Activated CD4-positive, alpha-beta memory T cell treated with anti-CD3 and anti-CD28 coated beads for 36 hours (primary cell): Measurements from ENCODE around the gene BBS2. TPM values are rescaled to one million over a fixed set of nuclear protein-coding genes. Genes with fewer than 3 reads are reported as not detected.

ENCODE experiments used
- CTCF ChIA-PET: fragments of 350-600 bp; sonication (Branson Sonifier 250); formaldehyde crosslinking; loops from one replicate; lab custom pipeline; 2021; ENCODE audit warnings: antibody characterized with exemption, inconsistent platforms; lab: Charles Lee
- POLR2A ChIA-PET: fragments of 350-600 bp; sonication (Branson Sonifier 250); formaldehyde crosslinking; loops from one replicate; lab custom pipeline; 2021; ENCODE audit warnings: antibody characterized with exemption; lab: Charles Lee
- DNase-seq: peaks from one replicate; pipeline ENCODE4 v3.0.0-alpha.2; 2020
- H3K27ac Mint-ChIP-seq: one replicate; pipeline ENCODE4 v1.8.0; 2021; ENCODE audit warnings: mixed read lengths
- H3K27me3 Mint-ChIP-seq: one replicate; pipeline ENCODE4 v1.8.0; 2021; ENCODE audit warnings: mixed read lengths
- H3K36me3 Mint-ChIP-seq: one replicate; pipeline ENCODE4 v1.8.0; 2021; ENCODE audit warnings: mixed read lengths
- H3K4me1 Mint-ChIP-seq: one replicate; pipeline ENCODE4 v1.8.0; 2021; ENCODE audit warnings: low read depth, mixed read lengths
- H3K4me3 Mint-ChIP-seq: one replicate; pipeline ENCODE4 v1.8.0; 2021; ENCODE audit warnings: mild to moderate bottlenecking, mixed read lengths
- H3K9me3 Mint-ChIP-seq: one replicate; pipeline ENCODE4 v1.8.0; 2021; ENCODE audit warnings: mixed read lengths
- intact Hi-C: fragments of 100-400 bp; cut with micrococcal nuclease; formaldehyde crosslinking; loops from one replicate; pipeline ENCODE4 v1.15.1; 2023
- total RNA-seq, 2 experiments: library from RNA; stranded (reverse); gene quantifications; one replicate each; pipeline ENCODE4 v1.2.3, GENCODE V29; 2021

Gene BBS2
- total RNA-seq, 2 experiments from 2014 or later = 21.5 to 22.6 TPM

GRCh38 chr16:56469748-56470147, 50.1 kb downstream of the BBS2 start:
- no peak for DNase-seq
- no peaks in the 10 kb centered on the region for H3K4me1 Mint-ChIP-seq
- H3K9me3 Mint-ChIP-seq = no peaks in the 10 kb centered on the region
- no peak overlapping the region for H3K4me3 Mint-ChIP-seq
- ChIA-PET CTCF (no interaction called here), POLR2A (no interaction called here)
- H3K27ac Mint-ChIP-seq = no peak overlapping the region
- peaks cover 40% of the 10 kb centered on the region for H3K36me3 Mint-ChIP-seq
- no peaks in the 10 kb centered on the region for H3K27me3 Mint-ChIP-seq
- intact Hi-C loops = no loop called here

GRCh38 chr16:56468800-56469199, 51.0 kb downstream of the BBS2 start:
- POLR2A ChIA-PET = interaction anchor here (0.7 kb wide), 1 partner anchor 19 kb away, joined by 3 read pairs; no protein-coding TSS in a partner anchor
- intact Hi-C loops = no loop called here
- no peak overlapping the region for H3K27ac Mint-ChIP-seq
- H3K36me3 Mint-ChIP-seq = peaks cover 47% of the 10 kb centered on the region
- CTCF ChIA-PET = no interaction called here
- H3K27me3 Mint-ChIP-seq = no peaks in the 10 kb centered on the region
- H3K4me3 Mint-ChIP-seq = no peak overlapping the region
- H3K9me3 Mint-ChIP-seq = no peaks in the 10 kb centered on the region
- H3K4me1 Mint-ChIP-seq = no peaks in the 10 kb centered on the region
- no peak for DNase-seq

GRCh38 chr16:56466344-56466743, 53.5 kb downstream of the BBS2 start:
- H3K4me1 Mint-ChIP-seq = no peaks in the 10 kb centered on the region
- ChIA-PET POLR2A (no interaction called here), CTCF (no interaction called here)
- intact Hi-C loops = no loop called here
- H3K36me3 Mint-ChIP-seq = peaks cover 53% of the 10 kb centered on the region
- H3K4me3 Mint-ChIP-seq = no peak overlapping the region
- H3K27me3 Mint-ChIP-seq = no peaks in the 10 kb centered on the region
- peak overlapping the region; percentile 24 for H3K27ac Mint-ChIP-seq
- H3K9me3 Mint-ChIP-seq = no peaks in the 10 kb centered on the region
- no peak for DNase-seq

- CTCF ChIA-PET = no interaction called here
- intact Hi-C loops = no loop called here
- DNase-seq = no peak
- Mint-ChIP-seq H3K27ac (no peak overlapping the region), H3K36me3 (peaks cover 51% of the 10 kb centered on the region), H3K4me3 (no peak overlapping the region), H3K27me3 (no peaks in the 10 kb centered on the region), H3K9me3 (no peaks in the 10 kb centered on the region), H3K4me1 (no peaks in the 10 kb centered on the region)
- POLR2A ChIA-PET = no interaction called here
These were observed 56.7 kb downstream of the BBS2 start for GRCh38 chr16:56463153-56463552.

GRCh38 chr16:56462064-56462796, 57.6 kb downstream of the BBS2 start:
- ChIA-PET POLR2A (no interaction called here), CTCF (no interaction called here)
- intact Hi-C loops = no loop called here
- H3K4me1 Mint-ChIP-seq = no peaks in the 10 kb centered on the region
- no peak overlapping the region for H3K4me3 Mint-ChIP-seq
- no peaks in the 10 kb centered on the region for H3K27me3 Mint-ChIP-seq
- H3K36me3 Mint-ChIP-seq = peaks cover 55% of the 10 kb centered on the region
- no peak for DNase-seq
- H3K27ac Mint-ChIP-seq = no peak overlapping the region
- no peaks in the 10 kb centered on the region for H3K9me3 Mint-ChIP-seq

GRCh38 chr16:56460101-56460500, 59.7 kb downstream of the BBS2 start:
- Mint-ChIP-seq H3K27ac (no peak overlapping the region), H3K9me3 (no peaks in the 10 kb centered on the region), H3K27me3 (no peaks in the 10 kb centered on the region), H3K36me3 (peaks cover 55% of the 10 kb centered on the region), H3K4me3 (no peak overlapping the region), H3K4me1 (peaks cover 9% of the 10 kb centered on the region)
- ChIA-PET POLR2A (interaction anchor here (1.2 kb wide), 1 partner anchor 9 kb away, joined by 5 read pairs; the partner anchor contains the start of genes NUDT21 and OGFOD1), CTCF (no interaction called here)
- no peak for DNase-seq
- intact Hi-C loops = no loop called here

- CTCF ChIA-PET = no interaction called here
- Mint-ChIP-seq H3K9me3 (no peaks in the 10 kb centered on the region), H3K4me3 (no peak overlapping the region), H3K36me3 (peaks cover 58% of the 10 kb centered on the region), H3K27me3 (no peaks in the 10 kb centered on the region), H3K4me1 (peaks cover 17% of the 10 kb centered on the region), H3K27ac (no peak overlapping the region)
- no peak for DNase-seq
- intact Hi-C loops = no loop called here
- POLR2A ChIA-PET = no interaction called here
These were observed 61.8 kb downstream of the BBS2 start for GRCh38 chr16:56457927-56458470.

- ChIA-PET POLR2A (interaction anchor here (1.0 to 1.8 kb wide), 6 partner anchors 8 to 154 kb away, joined by 3 to 8 read pairs (median 3); no protein-coding TSS in a partner anchor), CTCF (interaction anchor here (0.6 to 1.8 kb wide), 3 partner anchors 24 to 182 kb away, joined by 3 to 5 read pairs (median 4); no protein-coding TSS in a partner anchor)
- peak overlapping the region; percentile 95 for H3K4me3 Mint-ChIP-seq
- peaks cover 54% of the 10 kb centered on the region for H3K4me1 Mint-ChIP-seq
- no peaks in the 10 kb centered on the region for H3K27me3 Mint-ChIP-seq
- intact Hi-C loops = loop anchor here (1.0 to 5.0 kb wide), 5 partner anchors 27 to 1085 kb away; partner anchors contain the start of genes AMFR, CCDC102A and HERPUD1
- H3K36me3 Mint-ChIP-seq = peaks cover 48% of the 10 kb centered on the region
- DNase-seq = peak; percentile 30
- H3K27ac Mint-ChIP-seq = peak overlapping the region; percentile 89
- H3K9me3 Mint-ChIP-seq = no peaks in the 10 kb centered on the region
These were observed 67.8 kb downstream of the BBS2 start for GRCh38 chr16:56451753-56452689.

GRCh38 chr16:56450986-56451752, 68.7 kb downstream of the BBS2 start, which contains the start of the genes NUDT21 and OGFOD1:
Gene NUDT21, minus strand, starts transcription at chr16:56451332. Its CDS starts 130 bp downstream, at chr16:56451202.
Gene OGFOD1, plus strand, starts transcription at chr16:56451554. Its CDS starts 59 bp downstream, at chr16:56451613.
- intact Hi-C loops = loop anchor here (1.0 to 5.0 kb wide), 5 partner anchors 26 to 1086 kb away; partner anchors contain the start of genes AMFR, CCDC102A and HERPUD1
- peak within 1 kb of the TSS; percentile 89 for H3K27ac Mint-ChIP-seq
- peak within 1 kb of the TSS; percentile 95 for H3K4me3 Mint-ChIP-seq
- POLR2A ChIA-PET = interaction anchor here (0.7 to 2.3 kb wide), 7 partner anchors 9 to 94 kb away, joined by 3 to 8 read pairs (median 3); no protein-coding TSS in a partner anchor
- DNase-seq = peak; percentile 95
- CTCF ChIA-PET = interaction anchor here (0.6 to 1.8 kb wide), 3 partner anchors 23 to 183 kb away, joined by 3 to 5 read pairs (median 4); no protein-coding TSS in a partner anchor
- no peaks in the 10 kb centered on the region for H3K27me3 Mint-ChIP-seq
- H3K36me3 Mint-ChIP-seq = peaks cover 44% of the 10 kb centered on the region
- H3K4me1 Mint-ChIP-seq = peaks cover 56% of the 10 kb centered on the region
- H3K9me3 Mint-ChIP-seq = no peaks in the 10 kb centered on the region

- intact Hi-C loops = loop anchor here (5.0 kb wide), 4 partner anchors 93 to 1087 kb away; partner anchors contain the start of genes CCDC102A and HERPUD1
- Mint-ChIP-seq H3K27ac (peak overlapping the region; percentile 89), H3K4me1 (peaks cover 51% of the 10 kb centered on the region), H3K36me3 (peaks cover 42% of the 10 kb centered on the region), H3K9me3 (no peaks in the 10 kb centered on the region), H3K4me3 (peak overlapping the region; percentile 95), H3K27me3 (no peaks in the 10 kb centered on the region)
- DNase-seq = peak; percentile 48
- ChIA-PET POLR2A (interaction anchor here (0.7 to 2.3 kb wide), 7 partner anchors 10 to 93 kb away, joined by 3 to 8 read pairs (median 3); no protein-coding TSS in a partner anchor), CTCF (interaction anchor here (0.9 to 1.8 kb wide), 2 partner anchors 22 to 23 kb away, joined by 3 to 5 read pairs; no protein-coding TSS in a partner anchor)
These were observed 69.4 kb downstream of the BBS2 start for GRCh38 chr16:56450275-56450985.
